EH (cell line): ENCODE measurements around the gene GNB5.

ENCODE experiments used
- DNase-seq: peaks from one replicate; pipeline ENCODE4 v3.0.0-alpha.2; 2015; ENCODE audit warnings: low read depth

Gene GNB5

GRCh38 chr15:52140646-52141045 is 50.5 kb downstream of the GNB5 start:
- no peak for DNase-seq

GRCh38 chr15:52139599-52140462 is 51.4 kb downstream of the GNB5 start:
- peak; percentile 72 for DNase-seq

- DNase-seq = no peak
These were observed 53.5 kb downstream of the GNB5 start for GRCh38 chr15:52137432-52138357.

DNA sequence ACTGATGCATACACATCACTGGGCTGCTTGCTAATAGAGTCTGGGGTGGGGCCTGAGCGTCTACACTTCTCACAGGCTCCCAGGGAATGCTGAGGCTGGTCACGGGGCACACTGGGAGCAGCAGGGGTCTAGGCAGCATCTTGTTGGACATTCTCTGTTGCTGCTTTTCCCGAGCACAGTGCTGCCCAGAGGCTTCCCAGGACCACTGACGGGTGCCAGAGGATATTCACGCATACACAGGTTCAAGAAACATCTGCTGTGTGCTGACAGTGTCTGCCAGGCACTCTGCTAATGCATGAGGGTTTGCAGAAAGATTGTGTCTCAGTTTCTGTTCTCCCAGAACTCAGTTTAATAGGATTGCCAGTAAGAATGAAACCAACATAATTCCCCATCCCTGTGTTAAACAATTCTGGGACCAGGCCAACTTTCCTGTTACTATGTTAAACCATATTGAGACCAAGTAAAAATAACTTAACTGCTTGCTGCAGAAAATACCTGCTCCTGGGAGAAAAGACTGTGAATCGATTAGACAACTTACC is 54.7 kb downstream of the GNB5 start:
- DNase-seq = peak; percentile 40

- DNase-seq = no peak
These were observed 56.6 kb downstream of the GNB5 start for GRCh38 chr15:52134502-52135144.

- DNase-seq = no peak
These were observed 57.5 kb downstream of the GNB5 start for GRCh38 chr15:52133510-52134220.

DNA sequence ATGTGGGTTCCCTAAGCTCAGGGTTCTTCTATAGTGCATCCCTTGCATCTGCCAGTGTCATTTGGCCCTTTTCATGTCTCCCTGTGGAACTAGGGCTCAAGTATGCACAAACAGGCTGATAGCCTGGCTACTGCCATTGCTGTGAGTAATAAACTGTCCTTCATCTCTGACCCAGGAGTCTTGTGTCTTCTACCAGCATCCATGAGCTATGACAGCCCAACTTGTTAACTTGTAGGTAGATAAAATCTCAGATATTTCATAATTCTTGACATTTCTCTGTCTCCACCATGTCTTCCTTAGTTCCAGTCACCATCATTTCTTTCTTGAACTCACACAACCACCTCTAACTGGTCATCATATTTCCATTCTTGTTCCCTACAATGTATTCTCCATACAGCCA is 59.1 kb downstream of the GNB5 start:
- DNase-seq = no peak

DNA sequence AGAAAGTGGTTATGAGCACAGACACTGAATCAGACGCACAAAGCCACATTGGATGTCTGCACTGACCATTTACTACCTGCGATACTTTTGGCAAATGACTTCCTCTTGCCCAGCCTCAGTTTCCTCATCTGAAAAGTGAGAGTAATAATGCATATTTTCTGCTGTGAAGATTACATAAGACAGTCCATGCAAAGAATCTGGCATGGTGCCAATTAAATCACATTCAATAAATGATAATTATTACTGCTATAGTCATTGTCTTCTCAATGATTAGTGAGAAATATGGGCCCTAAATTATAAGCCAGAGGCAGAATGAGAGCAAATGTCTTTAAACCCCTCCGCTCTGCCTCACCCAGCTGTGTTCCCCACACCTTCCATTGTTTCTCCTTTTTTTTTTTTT is 62.6 kb downstream of the GNB5 start:
- DNase-seq = no peak

DNA sequence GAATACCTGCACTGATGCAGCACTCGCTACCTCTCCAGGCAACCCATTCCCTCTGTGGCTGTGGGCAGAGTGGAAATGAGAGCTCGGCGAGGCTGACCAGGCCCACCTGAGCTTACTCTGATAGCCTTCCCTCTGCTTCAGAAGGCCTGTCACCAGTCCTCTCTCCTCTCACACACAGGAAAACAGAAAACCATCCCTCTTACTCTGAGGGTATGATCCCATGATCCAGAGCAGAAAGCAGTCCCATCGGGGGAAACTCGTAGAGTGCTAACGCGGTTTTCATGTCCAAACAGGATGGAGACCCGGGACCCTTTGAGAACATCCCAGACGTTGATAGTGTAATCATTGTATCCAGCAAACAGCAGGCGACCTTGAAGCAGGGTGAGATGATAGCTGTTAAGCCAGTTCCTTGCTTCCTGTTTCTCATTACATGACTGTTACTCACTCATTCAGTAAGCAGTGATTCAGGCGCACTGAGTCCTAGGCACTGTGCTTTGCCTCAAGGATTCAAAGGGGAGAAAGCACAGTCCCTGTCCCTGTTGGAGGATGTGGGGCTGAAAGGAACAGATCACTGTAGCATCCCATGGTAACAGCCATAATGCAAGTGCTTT is 66.8 kb downstream of the GNB5 start:
- DNase-seq = peak; percentile 71

DNA sequence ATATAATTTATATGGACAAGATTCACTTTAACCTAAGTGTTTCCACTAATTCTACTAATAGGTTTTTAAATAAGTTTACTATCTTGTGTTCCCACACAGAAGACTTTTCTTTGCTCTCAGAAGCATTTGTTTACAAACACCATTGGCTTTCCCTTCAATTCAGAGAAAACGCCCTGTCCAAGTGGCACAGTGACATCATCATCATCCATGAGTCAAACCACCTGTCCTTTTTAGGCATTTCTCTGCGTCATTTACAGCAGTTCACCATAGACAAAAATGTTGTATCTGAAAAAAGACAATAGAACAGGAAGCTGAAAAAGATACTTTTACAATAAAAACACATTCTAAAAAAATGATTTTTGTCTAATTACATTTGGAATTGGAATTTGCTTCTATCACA is 69.3 kb downstream of the GNB5 start:
- no peak for DNase-seq

GRCh38 chr15:52121006-52121405 is 70.2 kb downstream of the GNB5 start:
- no peak for DNase-seq

GRCh38 chr15:52120488-52120887 is 70.7 kb downstream of the GNB5 start:
- no peak for DNase-seq

DNA sequence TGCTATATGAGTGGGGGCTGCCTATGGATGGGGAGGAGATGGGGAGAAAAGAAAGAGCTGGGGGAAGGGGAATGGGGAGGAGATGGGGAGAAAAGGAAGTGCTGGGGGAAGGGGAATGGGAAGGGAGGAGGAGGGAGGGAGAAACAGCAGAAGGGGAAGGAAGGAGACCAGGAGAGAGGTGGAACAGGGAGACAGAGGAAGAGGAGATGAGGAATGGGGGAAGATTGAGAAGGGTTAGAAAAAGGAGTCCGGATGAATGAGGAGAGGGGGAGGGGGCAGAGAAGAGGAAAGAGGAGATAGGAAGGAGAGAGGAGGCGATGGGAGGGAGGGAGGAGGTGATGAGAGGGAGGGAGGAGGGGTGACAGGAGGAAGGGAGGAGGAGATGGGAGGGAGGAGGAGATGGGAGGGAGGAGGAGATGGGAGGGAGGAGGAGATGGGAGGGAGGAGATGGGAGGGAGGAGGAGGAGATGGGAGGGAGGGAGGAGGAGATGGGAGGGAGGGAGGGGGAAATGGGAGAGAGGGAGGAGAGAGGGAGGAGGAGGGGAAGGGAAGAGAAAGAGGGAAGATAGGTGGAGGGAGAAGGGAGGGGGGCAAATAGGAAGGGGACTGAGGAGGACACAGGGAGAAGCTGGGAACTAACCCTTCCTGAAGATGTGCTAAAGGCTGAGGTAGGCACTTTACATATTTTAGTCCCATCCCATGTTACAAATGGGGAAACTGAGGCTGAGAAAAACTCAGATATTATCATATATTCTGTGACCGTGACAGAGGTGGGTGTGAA is 72.0 kb downstream of the GNB5 start:
- no peak for DNase-seq

- no peak for DNase-seq
These were observed 73.6 kb downstream of the GNB5 start for GRCh38 chr15:52117549-52117948.

DNA sequence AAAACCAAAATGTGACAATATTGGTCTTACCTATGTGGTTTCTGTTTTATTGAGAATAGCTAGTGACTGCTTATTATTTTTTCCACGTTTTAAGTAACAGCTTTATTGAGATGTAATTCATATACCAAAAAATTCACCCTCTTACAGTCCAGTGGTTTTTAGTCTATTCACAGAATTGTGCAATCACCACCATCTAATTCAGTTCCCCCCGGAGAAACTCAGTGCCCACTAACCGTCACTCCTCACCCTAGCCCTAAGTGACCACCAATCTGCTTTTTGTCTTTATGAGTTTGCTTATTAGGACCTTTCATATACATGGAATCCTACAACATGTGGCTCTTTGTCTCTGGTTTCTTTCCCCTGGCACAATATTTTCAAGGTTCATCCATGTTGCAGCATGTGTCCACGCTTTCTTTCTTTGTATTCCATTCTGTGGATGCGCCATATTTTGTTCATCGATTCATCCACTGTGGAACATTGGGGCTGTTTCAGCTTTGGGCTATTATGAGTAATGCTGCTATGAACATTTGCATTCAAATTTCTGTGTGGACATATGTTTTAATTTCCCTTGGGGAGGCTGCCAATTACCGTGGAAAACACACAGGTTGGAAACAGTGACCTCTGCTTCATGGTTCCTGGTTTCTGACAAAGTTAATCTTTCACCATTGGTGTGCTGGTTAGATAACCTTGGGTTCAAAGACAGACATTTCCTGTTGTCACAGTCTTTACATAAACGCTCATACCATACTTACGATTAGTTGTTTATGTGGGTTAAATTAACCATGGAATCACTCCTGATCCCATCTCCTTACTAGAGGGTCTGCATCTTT is 75.4 kb downstream of the GNB5 start:
- DNase-seq = peak; percentile 20

- DNase-seq = no peak
These were observed 76.7 kb downstream of the GNB5 start for GRCh38 chr15:52114261-52115055.

DNA sequence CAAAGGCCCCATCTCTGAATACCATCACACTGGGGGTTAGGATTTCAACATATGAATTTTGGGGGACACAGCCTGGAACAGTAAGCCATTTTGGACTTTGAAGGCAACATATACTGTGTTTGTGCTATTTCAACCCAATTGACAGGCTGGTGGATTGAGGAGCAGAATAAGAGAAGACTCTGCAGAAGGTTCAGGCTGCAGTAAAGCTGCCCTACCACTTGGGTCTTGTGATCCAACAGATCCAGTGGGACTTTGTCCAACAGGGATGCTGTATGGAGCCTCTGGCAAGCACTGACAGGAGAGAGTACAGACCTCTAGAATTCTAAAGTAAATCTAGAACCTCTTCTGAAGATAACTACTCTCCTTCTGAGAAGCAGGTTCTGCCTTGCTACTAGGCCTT is 77.5 kb downstream of the GNB5 start:
- no peak for DNase-seq

DNA sequence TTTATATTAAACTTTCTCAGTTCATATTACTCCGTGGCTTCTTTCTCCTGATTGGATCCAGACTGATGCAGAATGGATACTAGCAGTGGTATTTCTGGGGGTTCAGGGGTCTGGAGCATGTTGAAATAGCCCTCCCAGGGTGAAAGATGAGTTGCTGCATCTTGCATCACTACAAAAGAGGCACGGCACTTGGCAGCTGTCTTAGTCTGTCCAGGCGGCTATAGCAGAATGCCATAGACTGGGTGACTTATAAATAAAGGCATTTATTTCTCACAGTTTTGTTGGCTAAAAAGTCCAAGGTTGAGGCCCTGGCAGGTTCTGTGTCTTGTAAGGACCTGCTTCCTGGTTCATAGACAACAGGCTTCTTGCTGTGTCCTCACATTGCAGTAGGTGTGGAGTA is 78.0 kb downstream of the GNB5 start:
- DNase-seq = peak; percentile 41
